Hippocampal formation (tissue), 2 donors: ENCODE measurements around the gene PKHD1.
A peak's percentile ranks its signal among the peaks of the same experiment; 100 is the strongest.

ENCODE experiments used
- DNase-seq, 2 donors: peaks; one replicate each; lab custom pipeline; 2025; lab: John Stamatoyannopoulos, UW

Gene PKHD1

GRCh38 chr6:51684603-51685002 lies 402.8 kb downstream of the PKHD1 start:
- no peak for DNase-seq

- DNase-seq = no peak
Observed at GRCh38 chr6:51684038-51684437, 403.4 kb downstream of the PKHD1 start.

- no peak for DNase-seq
Observed at GRCh38 chr6:51678905-51679620, 408.4 kb downstream of the PKHD1 start.

- DNase-seq = no peak
Observed at GRCh38 chr6:51678274-51678673, 409.1 kb downstream of the PKHD1 start.

- DNase-seq = no peak
Observed at GRCh38 chr6:51675922-51676275, 411.5 kb downstream of the PKHD1 start.

GRCh38 chr6:51675020-51675921 lies 412.1 kb downstream of the PKHD1 start:
- no peak for DNase-seq

GRCh38 chr6:51663525-51663924 lies 423.9 kb downstream of the PKHD1 start:
- no peak for DNase-seq

GRCh38 chr6:51660767-51661166 lies 426.6 kb downstream of the PKHD1 start:
- DNase-seq = no peak

- no peak for DNase-seq
Observed at GRCh38 chr6:51657491-51657890, 429.9 kb downstream of the PKHD1 start.

- DNase-seq = no peak
Observed at GRCh38 chr6:51655517-51655916, 431.9 kb downstream of the PKHD1 start.

GRCh38 chr6:51654647-51655046 lies 432.8 kb downstream of the PKHD1 start:
- DNase-seq = no peak

- no peak for DNase-seq
Observed at GRCh38 chr6:51651132-51651817, 436.1 kb downstream of the PKHD1 start.

- DNase-seq = no peak
Observed at GRCh38 chr6:51648774-51649173, 438.6 kb downstream of the PKHD1 start.

GRCh38 chr6:51648236-51648635 lies 439.2 kb downstream of the PKHD1 start:
- DNase-seq = no peak

- no peak for DNase-seq
Observed at GRCh38 chr6:51644426-51644825, 443.0 kb downstream of the PKHD1 start.

- DNase-seq = no peak
Observed at GRCh38 chr6:51640021-51640420, 447.4 kb downstream of the PKHD1 start.

GRCh38 chr6:51633424-51633823 lies 454.0 kb downstream of the PKHD1 start:
- DNase-seq = no peak

- no peak for DNase-seq
Observed at GRCh38 chr6:51630011-51630410, 457.4 kb downstream of the PKHD1 start.

GRCh38 chr6:51626391-51626790 lies 461.0 kb downstream of the PKHD1 start:
- peak in 1 of 2 donors; percentile 9 for DNase-seq

- DNase-seq = no peak
Observed at GRCh38 chr6:51625566-51625965, 461.8 kb downstream of the PKHD1 start.

- no peak for DNase-seq
Observed at GRCh38 chr6:51620971-51621370, 466.4 kb downstream of the PKHD1 start.

- DNase-seq = no peak
Observed at GRCh38 chr6:51619042-51619799, 468.2 kb downstream of the PKHD1 start.
